Measurements from ENCODE around the gene GARNL3.

GARNL3 gene

GRCh38 chr9:127403507-127404192, 139.1 kb downstream of the GARNL3 start:
- H3K27me3 ChIP-seq (ENCODE audit: insufficient read depth, poor library complexity, severe bottlenecking), result no peaks in the 10 kb centered on the region
- H3K27ac ChIP-seq (replicated peaks), result no peak overlapping the region
- TF ChIP-seq REST (IDR thresholded peaks at IDR 0.05; ENCODE audit: insufficient replicate concordance, low read depth), result no peak
- TF ChIP-seq POLR2AphosphoS5 (IDR thresholded peaks at IDR 0.05; ENCODE audit: low read depth), result no peak
- TF ChIP-seq SPI1 (IDR thresholded peaks at IDR 0.05; ENCODE audit: borderline replicate concordance, low read depth), result no peak
- no peak for TF ChIP-seq CTCF (IDR thresholded peaks at IDR 0.05; ENCODE audit: insufficient read depth, low read length)
- TF ChIP-seq GABPA (IDR thresholded peaks at IDR 0.05; ENCODE audit: low read depth), result no peak
- no peak for DNase-seq (ENCODE audit: low read depth in 1 of 2, low spot score in 1 of 2)
- no peak overlapping the region for H3K4me3 ChIP-seq (replicated peaks; ENCODE audit: insufficient read depth, low read length)

- no peak overlapping the region for H3K4me3 ChIP-seq (replicated peaks; ENCODE audit: insufficient read depth, low read length)
- no peak for DNase-seq (ENCODE audit: low read depth in 1 of 2, low spot score in 1 of 2)
- no peak for TF ChIP-seq POLR2AphosphoS5 (IDR thresholded peaks at IDR 0.05; ENCODE audit: low read depth)
- no peak for TF ChIP-seq GABPA (IDR thresholded peaks at IDR 0.05; ENCODE audit: low read depth)
- no peak for TF ChIP-seq SPI1 (IDR thresholded peaks at IDR 0.05; ENCODE audit: borderline replicate concordance, low read depth)
- TF ChIP-seq CTCF (IDR thresholded peaks at IDR 0.05; ENCODE audit: insufficient read depth, low read length), result no peak
- no peak for TF ChIP-seq REST (IDR thresholded peaks at IDR 0.05; ENCODE audit: insufficient replicate concordance, low read depth)
- no peak overlapping the region for H3K27ac ChIP-seq (replicated peaks)
- no peaks in the 10 kb centered on the region for H3K27me3 ChIP-seq (ENCODE audit: insufficient read depth, poor library complexity, severe bottlenecking)
These were observed 140.1 kb downstream of the GARNL3 start for GRCh38 chr9:127404631-127405030.

- H3K27ac ChIP-seq (replicated peaks), result no peak overlapping the region
- no peaks in the 10 kb centered on the region for H3K27me3 ChIP-seq (ENCODE audit: insufficient read depth, poor library complexity, severe bottlenecking)
- DNase-seq (ENCODE audit: low read depth in 1 of 2, low spot score in 1 of 2), result no peak
- TF ChIP-seq SPI1 (IDR thresholded peaks at IDR 0.05; ENCODE audit: borderline replicate concordance, low read depth), result no peak
- no peak for TF ChIP-seq REST (IDR thresholded peaks at IDR 0.05; ENCODE audit: insufficient replicate concordance, low read depth)
- TF ChIP-seq CTCF (IDR thresholded peaks at IDR 0.05; ENCODE audit: insufficient read depth, low read length), result no peak
- no peak for TF ChIP-seq GABPA (IDR thresholded peaks at IDR 0.05; ENCODE audit: low read depth)
- no peak for TF ChIP-seq POLR2AphosphoS5 (IDR thresholded peaks at IDR 0.05; ENCODE audit: low read depth)
- H3K4me3 ChIP-seq (replicated peaks; ENCODE audit: insufficient read depth, low read length), result no peak overlapping the region
These were observed 141.0 kb downstream of the GARNL3 start for GRCh38 chr9:127405344-127406125.

All from HL-60 (cell line).